ENCODE data around the gene MAST3. TPM values are rescaled to one million over a fixed set of nuclear protein-coding genes. Genes with fewer than 3 reads are reported as not detected.

MAST3 gene
- total and polyA plus RNA-seq, 2 donors (not counting 3 experiments of a cell fraction or from before 2014, with no cell fraction given): 1.5 to 2.7 TPM

DNA sequence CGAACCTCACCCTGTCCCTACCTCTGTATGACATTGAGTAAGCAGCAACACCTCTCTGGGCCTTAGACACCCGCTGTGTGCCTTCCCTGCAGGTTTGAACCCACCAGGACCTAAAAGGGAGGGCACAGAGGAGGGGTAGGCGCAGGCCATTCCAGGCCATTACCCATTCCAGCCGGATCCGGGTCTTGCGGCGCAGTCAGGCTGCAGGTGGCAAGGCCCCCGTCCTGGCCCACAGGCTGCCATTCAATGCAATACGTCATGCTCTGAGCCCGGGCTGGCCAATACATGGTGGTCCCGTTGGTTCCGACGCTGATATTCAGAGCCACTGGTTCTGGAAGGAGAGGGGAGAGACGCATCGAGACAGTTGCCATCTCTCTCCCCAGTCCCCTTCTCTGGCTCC, 28.2 kb upstream of the MAST3 start:
- H3K9ac ChIP-seq (replicated peaks; ENCODE audit: extremely low read depth, insufficient read depth, low read length): no peak overlapping the region
- no peak overlapping the region for H2AFZ ChIP-seq (ENCODE audit: low read depth, low read length)
- no peaks in the 10 kb centered on the region for H3K4me1 ChIP-seq (ENCODE audit: control insufficient read depth, extremely low read depth, insufficient read depth, low read length)
- H3K9me3 ChIP-seq (replicated peaks; ENCODE audit: control insufficient read depth, insufficient read depth, low read length): no peaks in the 10 kb centered on the region
- TF ChIP-seq MYC (IDR thresholded peaks at IDR 0.05; ENCODE audit: low read depth, low read length): no peak
- TF ChIP-seq EZH2 (IDR thresholded peaks at IDR 0.05; ENCODE audit: borderline replicate concordance, low read depth, low read length, severe bottlenecking): no peak
- TF ChIP-seq POLR2AphosphoS5 (IDR thresholded peaks at IDR 0.05; ENCODE audit: insufficient read depth, low read depth, low read length): no peak
- H3K27ac ChIP-seq (ENCODE audit: insufficient read depth, low read depth, low read length): no peak overlapping the region
- no peaks in the 10 kb centered on the region for H3K79me2 ChIP-seq (ENCODE audit: control insufficient read depth, insufficient read depth, low read length)
- DNase-seq (ENCODE audit: low read depth, low spot score) (no peak), FAIRE-seq (no peak)
- dilution Hi-C loops (cut with MboI; ENCODE audit: extremely low pct_ligation_motif_present, low sequenced_read_pairs): no loop called here
- H3K9me1 ChIP-seq (replicated peaks; ENCODE audit: control insufficient read depth, extremely low read depth, insufficient read depth, low read length): no peaks in the 10 kb centered on the region
- ChIA-PET POLR2A (no interaction called here), CTCF (interaction anchor here (1.7 kb wide), 1 partner anchor 44 kb away, joined by 5 read pairs; no protein-coding TSS in a partner anchor)
- BruUV-seq (replicated peaks): no TSS peak
- no peak overlapping the region for H3K4me3 ChIP-seq (replicated peaks in 1 of 3; ENCODE audit: insufficient read depth in 1 of 3, low read depth in 1 of 3, low read length in 3 of 3)
- no peak overlapping the region for H3K4me2 ChIP-seq (ENCODE audit: insufficient read depth, low read length)
- H3K36me3 ChIP-seq (ENCODE audit: control insufficient read depth in 2 of 2, extremely low read depth in 1 of 2, insufficient read depth in 2 of 2, low read length in 2 of 2): no peaks in the 10 kb centered on the region
- intact Hi-C loops (cut with micrococcal nuclease): no loop called here
- no peaks in the 10 kb centered on the region for H3K27me3 ChIP-seq (ENCODE audit: control insufficient read depth in 2 of 2, insufficient read depth in 2 of 2, low read length in 2 of 2)
- no peaks in the 10 kb centered on the region for H4K20me1 ChIP-seq (replicated peaks; ENCODE audit: control insufficient read depth, extremely low read depth, insufficient read depth, low read length)

DNA sequence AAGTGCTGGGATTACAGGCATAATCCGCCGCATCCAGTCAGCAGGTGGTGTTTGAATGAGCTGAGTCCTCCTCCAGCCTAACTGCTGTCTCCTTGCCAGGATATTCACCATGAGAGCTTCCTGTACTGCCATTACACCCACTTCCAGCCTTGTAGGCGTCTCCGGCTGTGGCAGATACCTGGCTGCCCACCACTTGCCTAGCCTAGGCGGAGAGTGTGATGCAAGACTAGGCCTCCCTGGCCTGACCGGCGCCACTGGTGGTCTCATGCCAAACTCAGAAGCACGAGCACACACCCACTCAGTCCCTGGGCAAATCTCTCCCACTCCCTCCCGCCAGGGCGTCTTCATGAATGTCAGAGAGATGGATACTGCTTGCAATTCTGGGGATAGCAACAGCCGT, 27.4 kb upstream of the MAST3 start:
- Histone ChIP-seq H3K4me3 (replicated peaks in 1 of 3; ENCODE audit: insufficient read depth in 1 of 3, low read depth in 1 of 3, low read length in 3 of 3) (no peak overlapping the region), H3K79me2 (ENCODE audit: control insufficient read depth, insufficient read depth, low read length) (no peaks in the 10 kb centered on the region), H3K4me1 (ENCODE audit: control insufficient read depth, extremely low read depth, insufficient read depth, low read length) (no peaks in the 10 kb centered on the region), H3K4me2 (ENCODE audit: insufficient read depth, low read length) (no peak overlapping the region), H2AFZ (ENCODE audit: low read depth, low read length) (no peak overlapping the region), H3K27me3 (ENCODE audit: control insufficient read depth in 2 of 2, insufficient read depth in 2 of 2, low read length in 2 of 2) (no peaks in the 10 kb centered on the region), H3K9me3 (replicated peaks; ENCODE audit: control insufficient read depth, insufficient read depth, low read length) (no peaks in the 10 kb centered on the region), H3K9me1 (replicated peaks; ENCODE audit: control insufficient read depth, extremely low read depth, insufficient read depth, low read length) (no peaks in the 10 kb centered on the region), H4K20me1 (replicated peaks; ENCODE audit: control insufficient read depth, extremely low read depth, insufficient read depth, low read length) (no peaks in the 10 kb centered on the region), H3K9ac (replicated peaks; ENCODE audit: extremely low read depth, insufficient read depth, low read length) (no peak overlapping the region), H3K36me3 (ENCODE audit: control insufficient read depth in 2 of 2, extremely low read depth in 1 of 2, insufficient read depth in 2 of 2, low read length in 2 of 2) (no peaks in the 10 kb centered on the region), H3K27ac (ENCODE audit: insufficient read depth, low read depth, low read length) (no peak overlapping the region)
- FAIRE-seq: no peak
- no peak for DNase-seq (ENCODE audit: low read depth, low spot score)
- BruUV-seq (replicated peaks): no TSS peak
- TF ChIP-seq, protein P1, sequence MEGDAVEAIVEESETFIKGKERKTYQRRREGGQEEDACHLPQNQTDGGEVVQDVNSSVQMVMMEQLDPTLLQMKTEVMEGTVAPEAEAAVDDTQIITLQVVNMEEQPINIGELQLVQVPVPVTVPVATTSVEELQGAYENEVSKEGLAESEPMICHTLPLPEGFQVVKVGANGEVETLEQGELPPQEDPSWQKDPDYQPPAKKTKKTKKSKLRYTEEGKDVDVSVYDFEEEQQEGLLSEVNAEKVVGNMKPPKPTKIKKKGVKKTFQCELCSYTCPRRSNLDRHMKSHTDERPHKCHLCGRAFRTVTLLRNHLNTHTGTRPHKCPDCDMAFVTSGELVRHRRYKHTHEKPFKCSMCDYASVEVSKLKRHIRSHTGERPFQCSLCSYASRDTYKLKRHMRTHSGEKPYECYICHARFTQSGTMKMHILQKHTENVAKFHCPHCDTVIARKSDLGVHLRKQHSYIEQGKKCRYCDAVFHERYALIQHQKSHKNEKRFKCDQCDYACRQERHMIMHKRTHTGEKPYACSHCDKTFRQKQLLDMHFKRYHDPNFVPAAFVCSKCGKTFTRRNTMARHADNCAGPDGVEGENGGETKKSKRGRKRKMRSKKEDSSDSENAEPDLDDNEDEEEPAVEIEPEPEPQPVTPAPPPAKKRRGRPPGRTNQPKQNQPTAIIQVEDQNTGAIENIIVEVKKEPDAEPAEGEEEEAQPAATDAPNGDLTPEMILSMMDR (IDR thresholded peaks at IDR 0.05; ENCODE audit: extremely low read depth in 1 of 2, insufficient read depth in 1 of 2, low read depth in 1 of 2, low read length in 2 of 2): no peak
- no peak for TF ChIP-seq GATA2 (IDR thresholded peaks at IDR 0.05; ENCODE audit: insufficient read depth, insufficient read length, low read depth, low read length)
- TF ChIP-seq EZH2 (IDR thresholded peaks at IDR 0.05; ENCODE audit: borderline replicate concordance, low read depth, low read length, severe bottlenecking): no peak
- no peak for TF ChIP-seq FOS (IDR thresholded peaks at IDR 0.05; ENCODE audit: borderline replicate concordance, insufficient read depth, low read length)
- no peak for TF ChIP-seq POLR2AphosphoS5 (IDR thresholded peaks at IDR 0.05; ENCODE audit: insufficient read depth, low read depth, low read length)
- no peak for TF ChIP-seq POLR2A (IDR thresholded peaks at IDR 0.05; ENCODE audit: low read depth, low read length)
- no peak for TF ChIP-seq JUN (IDR thresholded peaks at IDR 0.05; ENCODE audit: borderline replicate concordance, insufficient read depth, insufficient read length, low read depth)
- TF ChIP-seq, protein P2, sequence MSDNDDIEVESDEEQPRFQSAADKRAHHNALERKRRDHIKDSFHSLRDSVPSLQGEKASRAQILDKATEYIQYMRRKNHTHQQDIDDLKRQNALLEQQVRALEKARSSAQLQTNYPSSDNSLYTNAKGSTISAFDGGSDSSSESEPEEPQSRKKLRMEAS (IDR thresholded peaks at IDR 0.05; ENCODE audit: insufficient read depth, insufficient read length): no peak
- no peak for TF ChIP-seq MYC (IDR thresholded peaks at IDR 0.05; ENCODE audit: low read depth, low read length)
- dilution Hi-C loops (cut with MboI; ENCODE audit: extremely low pct_ligation_motif_present, low sequenced_read_pairs): no loop called here
- ChIA-PET POLR2A (no interaction called here), CTCF (interaction anchor here (1.1 to 1.7 kb wide), 2 partner anchors 43 to 82 kb away, joined by 3 to 5 read pairs; partner anchors contain the start of gene PIK3R2)
- intact Hi-C loops (cut with micrococcal nuclease): no loop called here

All from endothelial cell of umbilical vein (primary cell).